Activated T-cell treated with anti-CD3 and anti-CD28 coated beads, Interleukin-2, amount 50 U/mL, for 48 hours (primary cell): ENCODE data around the gene ZFC3H1.

Source experiments
- DNase-seq, 2 experiments: peaks; one replicate each; pipeline ENCODE4 v3.0.0-alpha.2; 2020

Gene ZFC3H1

DNA sequence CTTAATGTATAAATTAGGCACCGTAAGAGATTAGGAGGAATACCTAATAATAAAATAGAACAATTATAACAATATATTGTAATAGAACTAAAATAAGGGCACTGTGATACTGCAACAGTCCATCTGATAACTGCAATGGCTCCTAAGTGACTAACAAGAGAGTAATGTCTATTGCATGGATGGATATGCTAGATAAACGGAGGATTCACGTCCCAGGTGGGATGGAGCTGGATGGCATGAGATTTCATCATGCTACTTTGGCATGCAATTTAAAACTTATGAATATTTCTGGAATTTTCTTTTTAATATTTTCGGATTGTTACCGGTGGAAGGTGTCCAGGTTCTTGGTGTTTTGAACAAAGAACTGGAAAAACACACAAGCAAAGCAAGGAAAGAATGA, 20.0 kb upstream of the ZFC3H1 start:
- DNase-seq, result no peak

DNA sequence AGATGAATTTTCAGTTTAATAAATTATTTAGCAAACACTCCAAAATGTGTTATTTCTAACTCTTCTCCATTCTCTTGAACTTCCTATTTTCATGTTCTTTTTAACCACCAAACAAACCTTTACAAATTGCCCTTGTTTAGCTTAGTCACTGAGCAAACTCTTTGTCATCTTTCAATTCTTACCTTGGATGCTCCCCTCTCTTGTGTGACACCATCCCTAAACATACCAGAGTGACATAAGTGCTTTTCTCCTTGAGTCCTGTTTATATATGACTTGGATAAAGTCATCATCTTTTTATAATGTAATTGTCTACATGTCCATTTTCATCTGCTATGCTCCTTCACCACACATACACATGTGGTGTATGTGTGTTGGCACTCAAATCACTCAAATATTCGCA, 18.8 kb upstream of the ZFC3H1 start:
- DNase-seq, result no peak

GRCh38 chr12:71671816-71672215, 8.2 kb upstream of the ZFC3H1 start:
- no peak for DNase-seq

- DNase-seq, result no peak
These were observed 7.7 kb upstream of the ZFC3H1 start for GRCh38 chr12:71671311-71671710.

- DNase-seq, result no peak
These were observed 2.6 kb upstream of the ZFC3H1 start for GRCh38 chr12:71666259-71666658.

GRCh38 chr12:71665090-71665463, 1.4 kb upstream of the ZFC3H1 start:
- no peak for DNase-seq

- DNase-seq, result no peak
These were observed 902 bp upstream of the ZFC3H1 start for GRCh38 chr12:71664411-71665089.

- DNase-seq, result peak; percentile 83 to 85
These were observed 643 bp downstream of the ZFC3H1 start for GRCh38 chr12:71662849-71663560.

GRCh38 chr12:71661977-71662530, 1.6 kb downstream of the ZFC3H1 start:
- no peak for DNase-seq

DNA sequence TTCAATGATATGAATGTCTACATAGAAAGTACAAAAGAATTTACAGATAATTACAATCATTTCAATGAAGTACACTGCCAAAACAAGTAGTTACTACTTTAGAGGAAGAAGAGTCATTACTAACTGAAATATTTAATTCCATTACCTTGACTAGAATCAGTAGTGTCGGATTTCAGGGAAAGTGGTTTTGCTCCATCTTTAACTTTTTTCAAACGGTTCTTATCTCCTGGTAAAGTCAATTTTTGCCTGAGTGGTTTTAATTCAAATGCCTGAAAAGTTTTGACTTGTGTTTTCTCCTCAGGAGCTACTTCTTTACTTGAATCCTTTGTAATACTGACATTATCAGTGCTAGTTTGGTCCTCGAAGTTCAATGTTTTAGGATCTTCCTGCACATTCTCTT, 6.9 kb downstream of the ZFC3H1 start:
- no peak for DNase-seq

GRCh38 chr12:71655907-71656306, 7.7 kb downstream of the ZFC3H1 start:
- no peak for DNase-seq

DNA sequence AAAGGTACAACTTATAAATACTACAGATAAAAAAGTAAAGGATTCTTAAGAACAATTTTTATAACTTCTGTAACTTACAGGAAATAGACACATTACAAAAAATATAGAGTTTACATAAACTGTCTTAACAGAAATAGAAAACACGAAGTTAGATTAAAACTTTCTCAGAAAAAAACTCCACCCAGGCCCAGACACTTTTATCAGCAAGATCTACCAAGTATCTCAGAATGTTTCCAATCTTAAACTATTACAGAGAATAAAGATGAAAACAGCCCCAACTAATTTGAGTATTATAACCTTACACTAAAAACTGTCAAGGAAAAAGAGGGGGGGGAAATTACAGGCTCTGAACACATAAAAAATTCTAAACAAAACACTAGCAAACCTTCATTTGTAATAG, 8.2 kb downstream of the ZFC3H1 start:
- DNase-seq, result no peak

DNA sequence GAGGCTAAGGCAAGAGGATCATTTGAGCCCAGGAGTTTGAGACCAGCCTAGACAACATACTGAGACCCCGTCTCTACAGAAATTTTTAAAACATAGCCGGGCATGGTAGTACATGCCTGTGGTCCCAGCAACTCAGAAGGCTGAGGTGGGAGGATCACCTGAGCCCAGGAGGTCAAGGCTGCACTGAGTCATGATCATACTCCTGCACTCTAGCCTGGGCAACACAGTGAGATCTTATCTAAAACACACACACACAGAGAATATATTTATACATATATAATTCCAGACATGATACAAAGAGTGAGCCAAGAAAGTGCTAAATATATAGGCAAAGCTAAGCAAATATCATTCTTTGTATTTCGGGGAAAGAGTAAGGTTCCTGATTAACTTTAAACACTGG, 9.4 kb downstream of the ZFC3H1 start:
- no peak for DNase-seq

- DNase-seq, result no peak
These were observed 10.5 kb downstream of the ZFC3H1 start for GRCh38 chr12:71653137-71653536.

- no peak for DNase-seq
These were observed 11.0 kb downstream of the ZFC3H1 start for GRCh38 chr12:71652656-71653055.

GRCh38 chr12:71649401-71649800, 14.2 kb downstream of the ZFC3H1 start:
- no peak for DNase-seq

DNA sequence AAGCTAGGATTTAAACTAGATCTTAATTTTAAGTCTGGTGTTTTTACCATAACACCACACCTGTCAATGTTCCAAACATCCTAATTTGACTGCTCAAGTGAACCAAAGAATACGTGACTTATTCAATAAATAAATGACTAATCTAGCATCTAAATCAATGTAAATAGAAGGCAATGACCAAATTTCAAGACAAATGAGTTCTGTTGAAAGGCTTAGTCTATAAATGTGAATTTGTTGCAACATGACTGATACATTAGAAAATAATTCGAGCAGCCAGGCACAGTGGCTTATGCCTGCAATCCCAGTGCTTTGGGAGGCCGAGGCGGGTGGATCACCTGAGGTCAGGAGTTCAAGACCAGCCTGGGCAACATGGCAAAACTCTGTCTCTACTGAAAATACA, 15.1 kb downstream of the ZFC3H1 start:
- DNase-seq, result no peak

DNA sequence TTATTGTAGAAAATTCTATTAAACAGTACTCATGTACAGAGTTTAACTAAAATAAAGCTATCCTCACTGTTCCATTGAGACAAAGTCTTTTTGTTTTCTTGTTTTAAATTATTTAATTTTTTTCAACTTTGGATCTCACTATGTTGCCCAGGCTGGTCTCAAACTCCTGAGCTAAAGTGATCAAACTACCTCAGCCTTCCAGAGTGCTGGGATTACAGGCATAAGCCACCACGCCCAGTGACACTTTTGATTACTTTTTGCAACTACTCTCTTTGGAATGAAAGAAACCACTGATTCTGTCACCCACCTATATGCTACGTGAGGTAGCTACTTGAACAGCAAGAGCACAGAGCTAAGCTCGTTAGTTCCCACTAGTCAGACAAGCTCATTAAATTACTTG, 17.1 kb downstream of the ZFC3H1 start:
- DNase-seq, result no peak

- no peak for DNase-seq
These were observed 18.4 kb downstream of the ZFC3H1 start for GRCh38 chr12:71645268-71645667.

- no peak for DNase-seq
These were observed 21.4 kb downstream of the ZFC3H1 start for GRCh38 chr12:71642264-71642663.

GRCh38 chr12:71641390-71641789, 22.3 kb downstream of the ZFC3H1 start:
- no peak for DNase-seq

DNA sequence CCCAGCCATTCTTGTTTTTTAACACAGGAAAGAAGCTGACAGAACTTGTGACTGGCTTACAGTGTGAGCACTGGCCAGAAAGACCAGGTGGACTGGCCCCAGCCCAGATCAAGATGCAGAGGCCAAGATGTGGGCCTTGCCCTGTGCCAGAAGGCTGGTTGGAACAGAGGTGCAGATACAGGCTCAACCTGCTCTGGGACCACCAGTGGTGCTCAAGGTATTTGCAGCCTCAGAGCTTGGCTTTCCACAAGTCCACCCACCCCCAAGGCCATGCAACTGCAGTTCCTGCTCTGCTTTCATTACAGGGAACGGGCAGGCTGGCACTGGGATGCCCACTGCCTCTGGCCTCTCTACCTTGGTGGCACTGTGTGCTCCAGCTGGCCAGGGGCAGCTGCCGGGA, 23.3 kb downstream of the ZFC3H1 start:
- no peak for DNase-seq

GRCh38 chr12:71639341-71639760, 24.3 kb downstream of the ZFC3H1 start:
- DNase-seq, result no peak

DNA sequence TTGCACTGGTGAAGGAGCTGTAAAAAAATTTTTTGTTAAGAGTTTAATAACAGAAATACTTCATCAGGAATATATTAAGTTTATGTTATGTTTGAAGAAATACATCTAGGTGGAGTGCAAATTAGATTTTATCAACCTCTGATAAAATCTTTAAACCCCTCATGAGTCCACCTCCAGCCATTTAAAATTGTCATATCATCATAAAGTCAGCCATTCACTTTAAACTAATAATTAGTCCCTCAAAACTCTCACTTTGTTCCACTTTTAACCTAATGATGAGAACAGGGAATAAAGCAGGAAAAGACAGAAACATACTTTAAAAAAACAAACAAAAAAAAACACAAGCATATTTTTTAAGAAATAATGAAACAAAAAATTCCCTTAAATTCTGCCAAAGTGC, 25.1 kb downstream of the ZFC3H1 start:
- no peak for DNase-seq

- DNase-seq, result no peak
These were observed 26.9 kb downstream of the ZFC3H1 start for GRCh38 chr12:71636704-71637115.
